Smooth muscle cell of the brain vasculature (primary cell): ENCODE data around the gene PDE6A.

ENCODE experiments used
- DNase-seq: peaks from one replicate; pipeline ENCODE4 v3.0.0-alpha.2; 2012; ENCODE audit warnings: low read depth, low spot score

Gene PDE6A

DNA sequence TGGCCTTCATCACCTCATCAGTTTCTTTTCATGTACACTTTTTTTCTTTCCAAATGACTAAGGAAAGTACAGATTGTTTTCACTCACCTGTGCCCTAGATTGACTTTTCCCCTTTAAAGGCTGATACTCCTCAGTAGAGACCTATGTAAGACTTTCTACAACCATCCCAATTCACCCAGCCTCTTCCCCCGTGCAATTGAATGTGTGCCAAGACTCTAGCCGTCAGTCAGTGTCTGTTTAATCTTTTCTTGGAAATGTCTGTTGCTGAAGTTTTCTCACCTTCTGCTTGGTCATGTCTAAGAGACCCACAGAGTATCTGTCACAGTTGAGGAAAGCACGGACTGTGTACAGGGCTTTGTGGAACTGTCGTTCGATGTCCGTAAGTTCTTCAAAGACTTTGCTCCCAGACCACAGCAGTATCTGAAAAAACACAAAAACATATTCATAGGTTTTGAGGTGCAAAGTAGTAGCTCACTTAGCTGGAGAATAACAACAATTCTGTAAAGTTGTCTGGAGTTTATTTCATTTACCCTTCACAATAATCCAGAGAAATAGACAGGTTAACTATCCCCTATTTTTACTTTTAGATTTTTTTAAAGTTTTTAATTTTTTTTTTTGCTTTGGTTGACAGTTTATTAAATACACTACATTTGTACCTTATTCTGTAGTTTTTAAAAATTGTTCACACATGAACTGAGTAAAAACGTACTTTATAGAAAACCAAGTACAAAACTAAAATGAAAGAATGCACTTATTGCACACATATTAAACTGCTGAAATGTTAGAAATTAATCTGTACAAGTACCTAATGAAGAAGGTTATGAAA, 13.6 kb downstream of the PDE6A start:
- no peak for DNase-seq

DNA sequence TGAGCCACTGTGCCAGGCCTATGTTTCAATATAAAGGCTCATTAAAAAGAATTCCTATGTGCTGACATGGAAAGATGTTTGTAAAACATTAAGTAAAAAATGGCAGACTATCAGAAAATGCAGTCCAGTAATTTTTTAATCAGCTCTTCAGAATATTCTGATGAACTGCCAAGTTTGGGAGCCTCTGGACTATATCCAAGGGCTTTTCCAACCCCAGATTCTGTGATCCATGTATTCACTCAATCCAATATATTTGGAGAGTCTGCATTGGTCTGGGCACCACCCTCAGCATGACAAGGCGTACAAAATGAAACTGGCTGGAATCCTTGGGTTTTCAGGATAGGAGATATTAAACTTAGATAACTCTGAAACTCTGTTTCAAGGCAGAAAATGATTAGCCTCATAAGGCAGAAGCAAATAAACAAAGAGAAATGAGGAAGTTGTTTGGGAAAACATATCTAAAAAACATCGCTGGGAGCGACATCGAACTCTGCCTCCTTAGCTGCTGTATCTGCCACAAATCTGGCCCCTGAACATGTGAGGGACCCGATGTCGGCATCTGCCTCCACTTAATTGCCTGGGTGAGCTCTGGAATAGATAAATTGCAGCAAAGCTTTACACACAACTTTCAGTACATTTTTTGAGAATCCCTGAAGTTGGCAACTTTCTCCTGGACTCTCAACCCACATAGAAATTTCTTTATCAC, 14.4 kb downstream of the PDE6A start:
- DNase-seq, result no peak

- DNase-seq, result no peak
Measured at GRCh38 chr5:149924486-149924885, 20.1 kb downstream of the PDE6A start.

GRCh38 chr5:149922950-149923349, 21.6 kb downstream of the PDE6A start:
- DNase-seq, result no peak

DNA sequence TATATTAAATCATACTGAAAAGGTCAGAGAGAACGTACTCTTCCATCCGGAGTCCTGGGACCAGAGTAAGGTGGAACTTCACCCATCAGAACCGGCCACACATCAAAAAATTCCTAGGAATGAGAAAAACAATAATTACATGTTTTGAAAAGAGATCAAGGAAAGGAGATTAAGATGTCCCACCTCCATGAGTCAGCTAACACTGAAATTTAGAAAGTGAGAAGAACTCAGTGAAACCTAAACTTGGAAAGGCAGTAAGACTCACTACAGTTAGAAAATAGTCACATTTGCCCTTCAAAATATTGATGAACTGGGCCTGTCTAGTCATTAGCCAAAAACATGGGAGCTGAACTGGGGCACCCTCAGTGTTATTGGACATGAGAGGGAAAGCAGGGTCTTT, 23.0 kb downstream of the PDE6A start:
- DNase-seq, result no peak

DNA sequence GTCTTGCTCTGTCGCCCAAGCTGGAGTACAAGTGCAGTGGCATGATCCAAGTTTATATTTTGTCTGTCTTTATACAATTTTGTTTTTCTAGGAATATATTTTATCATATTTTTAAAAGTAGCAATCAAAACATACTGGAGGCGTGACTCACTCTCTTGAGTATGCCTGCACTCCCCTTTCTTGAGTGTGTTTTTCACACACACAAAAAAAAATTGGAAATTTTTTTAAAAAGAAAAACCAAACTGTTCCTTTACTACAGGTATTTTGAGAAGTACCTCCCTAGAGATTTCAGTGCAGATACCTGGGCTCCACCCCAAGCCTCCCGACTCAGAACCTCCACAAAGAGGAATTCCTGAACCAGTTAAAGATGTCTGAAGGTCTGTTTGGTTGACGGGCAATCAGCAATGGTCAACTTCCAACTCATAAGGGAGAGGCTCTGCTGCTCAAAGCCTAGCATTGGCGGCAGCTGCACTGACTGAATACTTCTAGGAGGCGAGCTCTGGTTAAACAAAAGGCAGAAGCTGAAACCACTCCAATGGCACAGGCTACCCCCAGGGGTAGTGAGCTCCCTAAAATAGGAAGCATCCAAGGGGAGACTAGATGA, 27.4 kb downstream of the PDE6A start:
- DNase-seq, result no peak

- DNase-seq, result no peak
Measured at GRCh38 chr5:149916334-149917072, 28.1 kb downstream of the PDE6A start.

GRCh38 chr5:149915392-149916260, 29.0 kb downstream of the PDE6A start:
- no peak for DNase-seq

- DNase-seq, result no peak
Measured at GRCh38 chr5:149913436-149914419, 30.9 kb downstream of the PDE6A start.

DNA sequence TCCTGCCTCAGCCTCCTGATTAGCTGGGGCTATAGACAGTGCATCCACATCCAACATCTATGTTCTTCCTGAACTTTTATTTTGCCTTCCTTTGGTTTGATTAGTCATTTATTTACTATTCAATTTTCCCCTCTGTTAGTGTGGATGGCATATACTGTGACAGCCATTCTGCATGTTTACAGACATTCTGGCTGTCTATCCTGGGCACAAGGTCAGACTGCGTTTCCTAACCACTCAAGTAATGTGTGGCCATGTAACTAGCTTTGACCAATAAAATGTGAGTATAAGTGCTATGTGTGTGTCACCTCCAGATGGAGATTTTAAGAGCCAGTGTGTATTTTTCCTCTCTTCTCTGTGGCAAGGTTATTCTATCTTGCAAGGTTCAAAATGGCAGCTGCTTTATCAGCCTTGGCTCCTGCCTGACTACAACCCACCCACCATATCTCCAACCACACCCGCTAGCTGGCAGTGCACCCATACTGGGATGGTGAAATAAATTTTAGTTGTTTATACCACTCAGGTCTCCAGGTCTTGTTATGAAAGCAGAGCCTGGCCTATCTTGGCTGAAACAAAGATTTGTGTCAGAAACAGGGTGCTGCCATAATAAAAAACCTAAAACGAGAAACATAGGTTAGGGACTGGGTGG, 32.2 kb downstream of the PDE6A start:
- DNase-seq, result no peak

GRCh38 chr5:149911031-149911430, 33.6 kb downstream of the PDE6A start:
- DNase-seq, result no peak

- no peak for DNase-seq
Measured at GRCh38 chr5:149907828-149908227, 36.8 kb downstream of the PDE6A start.

DNA sequence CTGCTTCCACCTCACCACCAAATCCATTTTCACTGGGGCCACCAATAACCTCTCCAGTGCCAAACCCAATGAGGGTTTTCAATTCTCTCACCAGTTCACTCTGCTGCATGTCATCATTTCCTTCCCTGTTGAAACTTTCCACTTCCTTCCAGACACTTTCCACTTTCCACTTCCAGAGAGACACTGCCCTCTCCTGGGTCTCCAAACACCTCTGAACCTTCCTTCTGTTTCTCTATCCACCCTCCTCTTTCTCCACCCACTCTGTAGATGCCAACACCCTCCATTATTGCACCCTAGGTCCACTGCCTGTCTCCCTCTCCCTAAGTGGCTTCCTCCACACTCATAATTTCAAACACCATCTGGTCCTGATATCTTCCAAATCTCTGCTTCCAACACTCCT, 39.6 kb downstream of the PDE6A start:
- DNase-seq, result no peak

DNA sequence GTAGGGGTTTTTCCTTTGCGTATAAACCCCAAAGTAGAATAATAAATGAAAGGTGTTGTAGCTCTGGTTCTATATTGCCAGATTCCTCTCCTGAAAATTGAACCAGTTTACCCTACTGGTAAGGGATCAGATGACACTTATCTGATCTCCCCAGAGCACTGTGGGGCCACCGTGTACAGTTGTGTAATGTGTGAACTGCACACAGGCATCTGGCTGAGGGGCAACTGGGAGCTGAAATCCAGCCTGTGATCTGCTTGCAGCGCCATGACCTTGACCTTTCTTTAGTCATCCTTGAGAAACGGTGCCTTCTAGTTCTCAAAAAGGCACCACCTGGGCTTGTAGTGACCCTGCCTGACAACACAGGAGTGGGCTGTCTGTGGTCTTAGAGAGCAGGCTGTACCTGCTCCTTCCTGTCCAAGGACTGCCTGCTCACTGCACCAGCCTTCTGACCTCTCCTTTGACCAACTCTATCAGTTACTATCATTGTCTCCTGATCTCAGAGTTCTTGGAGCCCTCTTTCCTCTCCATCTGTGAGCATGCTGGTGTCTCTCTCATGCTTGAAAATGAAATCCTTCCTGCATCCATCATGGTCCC, 40.2 kb downstream of the PDE6A start:
- no peak for DNase-seq

GRCh38 chr5:149903404-149903803, 41.2 kb downstream of the PDE6A start:
- no peak for DNase-seq

DNA sequence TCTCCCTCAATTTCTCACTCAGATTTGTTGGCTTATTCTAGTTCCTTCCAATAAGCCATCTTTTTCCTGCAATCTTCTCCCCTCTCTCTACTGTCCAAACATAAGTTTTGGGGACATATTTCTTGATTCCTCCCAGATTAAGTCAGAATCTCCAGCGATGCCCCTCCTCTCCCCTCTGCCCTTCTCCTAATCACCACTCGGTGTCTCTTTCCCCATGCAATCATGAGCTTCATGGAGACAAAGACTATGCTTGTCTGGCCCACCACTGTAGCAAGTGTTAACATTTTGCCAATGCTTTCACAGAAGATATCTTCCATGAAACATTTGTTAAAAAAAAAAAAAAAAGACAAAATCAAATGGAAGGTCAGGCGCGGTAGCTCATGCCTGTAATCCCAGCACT, 42.4 kb downstream of the PDE6A start:
- no peak for DNase-seq

GRCh38 chr5:149901511-149901910, 43.1 kb downstream of the PDE6A start:
- no peak for DNase-seq

- DNase-seq, result no peak
Measured at GRCh38 chr5:149900390-149900789, 44.2 kb downstream of the PDE6A start.

GRCh38 chr5:149898811-149899210, 45.8 kb downstream of the PDE6A start:
- no peak for DNase-seq
